ENCODE results near the gene ATG3. TPM values are rescaled to one million over a fixed set of nuclear protein-coding genes. Genes with fewer than 3 reads are reported as not detected.
"Not testable (repeated sequence)": the region's sequence is repeated elsewhere in the genome, so short reads cannot be mapped to it uniquely, and the experiment has no call there.

The ATG3 gene
- total RNA-seq, 1 experiment from 2014 or later, result 52.3 TPM

DNA sequence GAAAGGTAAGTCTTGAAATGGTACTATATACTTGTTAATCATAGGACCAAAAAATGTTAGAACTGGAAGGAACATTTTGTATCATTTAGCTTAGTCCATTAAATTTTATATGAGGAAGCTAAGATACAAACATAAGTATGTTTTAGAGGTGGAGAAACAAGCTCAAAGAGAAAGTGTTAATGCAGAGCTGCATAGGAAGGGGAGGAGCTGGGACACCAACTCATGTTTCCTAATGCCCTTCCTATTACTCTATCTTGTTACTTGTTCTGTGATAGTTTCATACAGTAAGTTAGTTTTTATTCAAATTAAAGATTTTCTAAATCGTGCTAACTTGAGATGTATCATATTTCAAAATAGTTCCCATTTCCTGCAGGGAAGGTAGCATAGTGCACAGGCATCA, 7.5 kb upstream of the ATG3 start:
- no TSS peak for BruUV-seq (replicated peaks)
- H3K9me3 Mint-ChIP-seq (ENCODE audit: unreplicated experiment), result no peaks in the 10 kb centered on the region
- Histone ChIP-seq H3K36me3 (ENCODE audit: control insufficient read depth, insufficient read depth, low read length) (no peaks in the 10 kb centered on the region), H3K4me3 (ENCODE audit: low read depth, low read length) (no peak overlapping the region), H3K9me3 (no peaks in the 10 kb centered on the region), H3K27me3 (replicated peaks; ENCODE audit: control insufficient read depth, insufficient read depth, low read length) (no peaks in the 10 kb centered on the region), H3K4me1 (no peaks in the 10 kb centered on the region)
- H3K36me3 Mint-ChIP-seq (ENCODE audit: insufficient read depth, unreplicated experiment), result peaks cover 12% of the 10 kb centered on the region
- no peak for DNase-seq
- TF ChIP-seq, protein P1, sequence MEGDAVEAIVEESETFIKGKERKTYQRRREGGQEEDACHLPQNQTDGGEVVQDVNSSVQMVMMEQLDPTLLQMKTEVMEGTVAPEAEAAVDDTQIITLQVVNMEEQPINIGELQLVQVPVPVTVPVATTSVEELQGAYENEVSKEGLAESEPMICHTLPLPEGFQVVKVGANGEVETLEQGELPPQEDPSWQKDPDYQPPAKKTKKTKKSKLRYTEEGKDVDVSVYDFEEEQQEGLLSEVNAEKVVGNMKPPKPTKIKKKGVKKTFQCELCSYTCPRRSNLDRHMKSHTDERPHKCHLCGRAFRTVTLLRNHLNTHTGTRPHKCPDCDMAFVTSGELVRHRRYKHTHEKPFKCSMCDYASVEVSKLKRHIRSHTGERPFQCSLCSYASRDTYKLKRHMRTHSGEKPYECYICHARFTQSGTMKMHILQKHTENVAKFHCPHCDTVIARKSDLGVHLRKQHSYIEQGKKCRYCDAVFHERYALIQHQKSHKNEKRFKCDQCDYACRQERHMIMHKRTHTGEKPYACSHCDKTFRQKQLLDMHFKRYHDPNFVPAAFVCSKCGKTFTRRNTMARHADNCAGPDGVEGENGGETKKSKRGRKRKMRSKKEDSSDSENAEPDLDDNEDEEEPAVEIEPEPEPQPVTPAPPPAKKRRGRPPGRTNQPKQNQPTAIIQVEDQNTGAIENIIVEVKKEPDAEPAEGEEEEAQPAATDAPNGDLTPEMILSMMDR (IDR thresholded peaks at IDR 0.05; ENCODE audit: insufficient read depth in 1 of 2, low read depth in 1 of 2, low read length in 1 of 2, severe bottlenecking in 1 of 2, unreplicated experiment in 1 of 2), result no peak
- H3K27ac Mint-ChIP-seq (ENCODE audit: unreplicated experiment), result no peak overlapping the region
- H3K4me1 Mint-ChIP-seq (ENCODE audit: low read depth, unreplicated experiment), result peaks cover 18% of the 10 kb centered on the region
- no peak overlapping the region for H3K4me3 Mint-ChIP-seq (ENCODE audit: unreplicated experiment)
- no peaks in the 10 kb centered on the region for H3K27me3 Mint-ChIP-seq (ENCODE audit: insufficient read depth, unreplicated experiment)
- POLR2A ChIA-PET, result no interaction called here
- intact Hi-C loops (cut with micrococcal nuclease; ENCODE audit: unreplicated experiment), result no loop called here
- CTCF ChIA-PET, result no interaction called here

DNA sequence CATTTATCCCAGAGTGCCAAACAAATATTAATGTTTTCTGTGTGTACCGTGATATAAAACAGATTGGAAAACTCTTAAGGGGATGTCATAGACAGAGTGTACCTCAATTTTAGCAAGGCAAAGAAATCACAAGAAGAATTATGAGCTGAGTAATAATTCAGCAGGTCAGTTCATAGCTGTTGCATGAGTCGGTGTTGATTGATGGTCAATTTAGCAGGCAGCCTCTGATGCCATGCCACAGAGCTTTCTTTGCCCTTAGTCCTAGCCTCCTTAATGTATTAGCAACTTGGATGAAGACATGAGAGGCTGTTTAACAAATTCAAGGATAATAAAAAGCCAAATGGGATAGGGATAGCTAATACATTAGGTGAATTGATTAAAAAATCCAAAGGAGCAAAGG, 6.9 kb upstream of the ATG3 start:
- H3K4me3 ChIP-seq (ENCODE audit: low read depth, low read length), result no peak overlapping the region
- TF ChIP-seq, protein P1 (IDR thresholded peaks at IDR 0.05; ENCODE audit: insufficient read depth in 1 of 2, low read depth in 1 of 2, low read length in 1 of 2, severe bottlenecking in 1 of 2, unreplicated experiment in 1 of 2), result no peak
- ChIA-PET POLR2A (no interaction called here), CTCF (no interaction called here)
- Mint-ChIP-seq H3K27me3 (ENCODE audit: insufficient read depth, unreplicated experiment) (no peaks in the 10 kb centered on the region), H3K36me3 (ENCODE audit: insufficient read depth, unreplicated experiment) (peaks cover 12% of the 10 kb centered on the region), H3K4me3 (ENCODE audit: unreplicated experiment) (no peak overlapping the region), H3K9me3 (ENCODE audit: unreplicated experiment) (no peaks in the 10 kb centered on the region), H3K4me1 (ENCODE audit: low read depth, unreplicated experiment) (peaks cover 18% of the 10 kb centered on the region), H3K27ac (ENCODE audit: unreplicated experiment) (no peak overlapping the region)
- H3K9me3 ChIP-seq, result no peaks in the 10 kb centered on the region
- BruUV-seq (replicated peaks), result no TSS peak
- H3K36me3 ChIP-seq (ENCODE audit: control insufficient read depth, insufficient read depth, low read length), result no peaks in the 10 kb centered on the region
- no peaks in the 10 kb centered on the region for H3K27me3 ChIP-seq (replicated peaks; ENCODE audit: control insufficient read depth, insufficient read depth, low read length)
- no peak for DNase-seq
- no peaks in the 10 kb centered on the region for H3K4me1 ChIP-seq
- intact Hi-C loops (cut with micrococcal nuclease; ENCODE audit: unreplicated experiment), result no loop called here

DNA sequence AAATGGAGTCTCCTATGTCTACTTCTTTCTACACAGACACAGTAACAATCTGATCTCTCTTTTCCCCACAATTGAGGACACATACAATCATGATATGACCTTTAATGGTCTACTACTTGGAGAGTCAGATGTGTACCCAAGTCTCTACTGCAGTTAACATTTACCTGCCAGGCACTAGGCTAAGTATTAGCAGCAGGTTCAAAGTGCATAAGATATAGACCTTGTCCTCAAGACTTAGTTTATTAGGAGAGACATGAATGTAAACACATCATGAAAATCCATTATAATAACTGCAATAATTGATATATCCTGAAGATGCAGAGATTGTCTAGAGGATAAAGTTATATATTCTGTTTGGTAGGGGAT, 3.2 kb upstream of the ATG3 start:
- H3K4me3 Mint-ChIP-seq (ENCODE audit: unreplicated experiment), result no peak overlapping the region
- no TSS peak for BruUV-seq (replicated peaks)
- Histone ChIP-seq H3K36me3 (ENCODE audit: control insufficient read depth, insufficient read depth, low read length) (no peaks in the 10 kb centered on the region), H3K4me1 (peaks cover 5% of the 10 kb centered on the region; the same call in 1 of the 2 replicates), H3K4me3 (ENCODE audit: low read depth, low read length) (no peak overlapping the region), H3K27me3 (replicated peaks; ENCODE audit: control insufficient read depth, insufficient read depth, low read length) (no peaks in the 10 kb centered on the region), H3K9me3 (no peaks in the 10 kb centered on the region)
- TF ChIP-seq, protein P1 (IDR thresholded peaks at IDR 0.05; ENCODE audit: insufficient read depth in 1 of 2, low read depth in 1 of 2, low read length in 1 of 2, severe bottlenecking in 1 of 2, unreplicated experiment in 1 of 2), result no peak
- H3K27ac Mint-ChIP-seq (ENCODE audit: unreplicated experiment), result no peak overlapping the region
- H3K36me3 Mint-ChIP-seq (ENCODE audit: insufficient read depth, unreplicated experiment), result peaks cover 22% of the 10 kb centered on the region
- ChIA-PET POLR2A (no interaction called here), CTCF (no interaction called here)
- H3K4me1 Mint-ChIP-seq (ENCODE audit: low read depth, unreplicated experiment), result peaks cover 20% of the 10 kb centered on the region
- no peaks in the 10 kb centered on the region for H3K9me3 Mint-ChIP-seq (ENCODE audit: unreplicated experiment)
- H3K27me3 Mint-ChIP-seq (ENCODE audit: insufficient read depth, unreplicated experiment), result no peaks in the 10 kb centered on the region
- intact Hi-C loops (cut with micrococcal nuclease; ENCODE audit: unreplicated experiment), result loop anchor here (5.0 kb wide), 1 partner anchor 427 kb away; the partner anchor contains the start of gene GTPBP8
- no peak for DNase-seq

DNA sequence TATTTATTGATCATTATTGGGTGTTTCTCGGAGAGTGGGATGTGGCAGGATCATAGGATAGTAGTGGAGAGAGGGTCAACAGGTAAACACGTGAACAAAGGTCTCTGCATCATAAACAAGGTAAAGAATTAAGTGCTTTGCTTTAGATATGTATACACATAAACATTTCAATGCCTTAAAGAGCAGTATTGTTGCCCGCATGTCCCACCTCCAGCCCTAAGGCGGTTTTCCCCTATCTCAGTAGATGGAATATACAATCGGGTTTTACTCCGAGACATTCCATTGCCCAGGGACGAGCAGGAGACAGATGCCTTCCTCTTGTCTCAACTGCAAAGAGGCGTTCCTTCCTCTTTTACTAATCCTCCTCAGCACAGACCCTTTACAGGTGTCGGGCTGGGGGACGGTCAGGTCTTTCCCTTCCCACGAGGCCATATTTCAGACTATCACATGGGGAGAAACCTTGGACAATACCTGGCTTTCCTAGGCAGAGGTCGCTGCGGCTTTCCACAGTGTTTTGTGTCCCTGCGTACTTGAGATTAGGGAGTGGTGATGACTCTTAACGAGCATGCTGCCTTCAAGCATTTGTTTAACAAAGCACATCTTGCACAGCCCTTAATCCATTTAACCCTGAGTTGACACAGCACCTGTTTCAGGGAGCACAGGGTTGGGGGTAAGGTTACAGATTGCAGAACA, 2.6 kb upstream of the ATG3 start:
- H3K27me3 ChIP-seq (replicated peaks; ENCODE audit: control insufficient read depth, insufficient read depth, low read length); H3K4me1 ChIP-seq; POLR2A ChIA-PET; H3K36me3 ChIP-seq (ENCODE audit: control insufficient read depth, insufficient read depth, low read length); CTCF ChIA-PET; H3K27me3 Mint-ChIP-seq (ENCODE audit: insufficient read depth, unreplicated experiment); DNase-seq; H3K27ac Mint-ChIP-seq (ENCODE audit: unreplicated experiment); H3K9me3 Mint-ChIP-seq (ENCODE audit: unreplicated experiment); BruUV-seq (replicated peaks); H3K4me3 Mint-ChIP-seq (ENCODE audit: unreplicated experiment); H3K4me3 ChIP-seq (ENCODE audit: low read depth, low read length); H3K9me3 ChIP-seq: not testable (repeated sequence)
- H3K36me3 Mint-ChIP-seq (ENCODE audit: insufficient read depth, unreplicated experiment), result peaks cover 22% of the 10 kb centered on the region
- peaks cover 25% of the 10 kb centered on the region for H3K4me1 Mint-ChIP-seq (ENCODE audit: low read depth, unreplicated experiment)
- intact Hi-C loops (cut with micrococcal nuclease; ENCODE audit: unreplicated experiment), result loop anchor here (5.0 kb wide), 1 partner anchor 428 kb away; the partner anchor contains the start of gene GTPBP8

Measured in Caco-2 (cell line).